COLO829 (cell line): ENCODE data around the gene LY86.

ENCODE experiments used
- DNase-seq: peaks from one replicate; pipeline ENCODE4 v3.0.0; 2012; ENCODE audit warnings: low spot score

Gene LY86

DNA sequence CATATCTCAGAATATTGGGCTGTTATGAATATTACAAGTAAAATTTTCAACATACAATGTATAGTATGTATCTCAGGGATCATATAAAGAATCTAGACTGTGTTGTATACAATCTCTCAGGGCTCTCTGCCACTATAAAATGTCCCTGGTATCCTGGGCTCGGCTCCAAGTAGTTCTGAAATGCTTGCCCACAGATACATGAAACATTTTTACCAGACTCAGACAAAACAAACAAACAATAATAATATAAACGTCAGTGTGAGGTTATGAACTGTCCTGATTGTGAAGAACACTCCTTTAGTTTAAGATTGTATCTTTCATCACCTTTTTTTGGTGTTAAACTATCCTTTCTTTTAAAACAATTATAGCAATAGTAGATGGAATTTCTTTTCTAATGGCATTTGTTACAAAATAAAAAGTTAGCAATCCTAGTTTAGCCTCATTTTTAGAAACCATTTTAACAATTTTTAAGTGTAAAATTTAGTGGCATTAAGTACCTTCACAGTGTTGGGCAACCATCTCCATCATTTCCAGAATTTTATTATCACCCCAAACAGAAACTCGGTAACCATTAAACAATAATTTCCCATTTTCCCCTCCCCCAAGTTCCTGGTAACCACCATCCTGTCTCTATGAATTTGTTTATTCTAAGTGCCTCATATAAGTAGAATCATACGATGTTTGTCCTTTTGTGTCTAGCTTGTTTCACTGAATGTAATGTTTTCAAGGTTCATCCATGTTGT lies 17.4 kb upstream of the LY86 start:
- no peak for DNase-seq

DNA sequence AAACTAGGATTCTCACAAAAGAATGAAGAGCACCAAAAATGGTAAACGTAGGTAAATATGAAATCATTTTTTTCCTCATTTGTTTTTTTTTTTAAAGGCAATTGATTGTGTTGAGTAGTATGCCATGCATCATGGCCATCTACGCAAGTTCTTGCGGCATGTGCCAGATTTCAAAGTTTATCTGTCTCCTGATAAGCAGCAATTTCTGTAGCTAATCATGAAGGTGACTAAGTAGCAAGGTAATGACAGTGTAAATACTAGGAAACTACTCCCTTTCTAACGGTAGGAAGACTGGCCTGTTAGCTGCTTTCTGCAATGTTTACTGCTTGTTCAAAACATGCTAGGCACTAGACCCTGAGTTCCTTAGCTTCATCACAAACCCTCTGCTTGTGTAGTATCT lies 13.4 kb upstream of the LY86 start:
- no peak for DNase-seq

GRCh38 chr6:6577735-6578134 lies 10.8 kb upstream of the LY86 start:
- no peak for DNase-seq

DNA sequence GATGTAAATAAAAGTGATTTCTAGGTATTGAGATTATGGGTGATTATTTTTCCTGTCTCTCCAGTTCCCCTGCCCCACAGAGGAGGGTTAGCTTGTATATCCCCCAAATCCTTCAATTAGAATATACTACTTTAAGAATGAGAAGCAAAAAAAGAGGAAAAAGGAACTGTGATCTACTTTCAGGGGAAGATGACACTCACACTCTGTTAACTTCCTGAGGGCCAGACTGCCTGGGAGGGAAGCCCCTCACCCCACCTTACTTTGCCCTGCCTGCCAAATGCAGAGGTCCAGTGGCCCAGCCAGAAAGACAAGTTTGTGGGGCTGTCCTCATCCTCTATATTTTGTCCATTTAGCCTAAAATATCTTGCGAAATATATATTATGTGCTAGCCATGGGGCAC lies 9.2 kb upstream of the LY86 start:
- no peak for DNase-seq

DNA sequence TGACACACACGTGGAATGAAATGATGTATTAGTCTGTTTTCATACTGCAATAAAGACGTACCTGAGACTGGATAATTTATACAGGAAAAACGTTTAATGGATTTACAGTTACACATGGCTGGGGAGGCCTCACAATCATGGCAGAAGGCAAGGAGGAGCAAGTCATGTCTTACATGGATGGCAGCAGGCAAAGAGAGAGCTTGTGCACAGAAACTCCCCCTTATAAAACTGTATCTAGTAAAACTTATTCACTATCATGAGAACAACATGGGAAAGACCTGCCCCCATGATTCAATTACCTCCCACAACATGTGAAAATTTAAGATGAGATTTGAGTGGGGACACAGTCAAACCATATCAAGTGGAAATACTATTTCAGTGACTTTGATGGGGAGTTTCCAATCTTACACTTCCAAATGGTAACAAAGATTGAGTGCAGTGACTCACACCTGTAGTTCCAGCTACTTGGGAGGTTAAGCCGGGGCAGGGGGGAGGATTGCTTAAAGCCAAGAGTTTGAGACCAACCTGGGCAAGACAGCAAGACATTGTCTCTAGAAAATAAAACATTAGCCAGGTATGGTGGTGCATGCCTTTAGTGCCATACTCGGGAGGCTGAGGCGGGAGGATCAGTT lies 8.2 kb upstream of the LY86 start:
- DNase-seq: no peak

DNA sequence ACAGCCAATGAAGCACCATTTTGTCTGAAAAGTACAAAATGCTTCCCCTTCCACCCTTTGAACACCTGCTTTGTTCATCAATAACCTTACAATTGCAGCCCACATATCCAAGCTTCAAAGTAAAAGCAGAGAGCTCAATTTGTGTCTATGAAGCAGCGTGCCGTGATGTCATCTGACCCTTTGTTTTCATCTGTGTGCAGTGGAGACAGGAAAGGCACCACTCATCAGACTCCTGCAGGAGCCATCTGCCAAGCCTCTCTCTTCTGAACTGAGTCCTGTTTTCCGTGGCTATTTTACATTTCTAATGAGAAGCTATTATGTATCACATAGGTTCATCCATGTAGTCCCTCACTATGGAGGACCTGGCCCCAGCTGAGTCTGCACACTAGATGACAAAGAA lies 7.5 kb upstream of the LY86 start:
- no peak for DNase-seq

DNA sequence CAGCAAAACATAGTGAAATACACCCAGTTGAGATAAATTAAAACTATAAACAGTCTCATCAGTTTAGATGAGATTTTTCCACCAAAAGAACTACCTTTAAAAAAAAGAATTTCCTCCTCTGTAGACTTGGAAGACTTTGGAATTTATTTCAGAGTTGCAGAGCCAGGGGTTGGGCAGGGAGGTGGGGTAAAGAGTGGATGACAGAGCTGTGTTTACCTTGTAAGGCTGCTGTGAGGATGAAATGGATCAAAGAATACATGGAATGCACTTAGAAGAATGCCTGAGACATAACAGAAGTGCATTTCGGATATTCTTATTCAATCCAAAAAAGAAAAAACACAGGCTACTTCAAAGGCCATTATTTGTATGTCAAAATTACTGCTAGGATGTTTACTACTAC lies 6.4 kb upstream of the LY86 start:
- DNase-seq: no peak

- no peak for DNase-seq
Measured at GRCh38 chr6:6583836-6584235, 4.7 kb upstream of the LY86 start.

GRCh38 chr6:6584310-6585002 lies 4.1 kb upstream of the LY86 start:
- no peak for DNase-seq

DNA sequence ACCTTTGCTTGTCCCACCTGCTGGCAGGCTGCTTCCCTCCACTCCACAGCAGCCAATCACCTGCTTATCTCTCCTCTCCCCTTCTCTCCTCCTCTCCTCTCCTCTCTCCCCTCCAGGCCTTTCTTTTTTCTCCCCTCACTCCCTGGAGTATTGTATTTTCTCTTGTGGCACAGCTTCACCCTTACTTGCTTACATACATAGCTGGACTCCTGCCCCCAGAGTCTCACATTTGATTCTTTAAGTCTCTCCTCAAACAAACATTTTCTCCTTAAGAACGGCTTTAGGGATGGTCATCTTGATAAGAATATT lies 3.6 kb upstream of the LY86 start:
- DNase-seq: no peak

- DNase-seq: no peak
Measured at GRCh38 chr6:6586167-6586566, 2.4 kb upstream of the LY86 start.

DNA sequence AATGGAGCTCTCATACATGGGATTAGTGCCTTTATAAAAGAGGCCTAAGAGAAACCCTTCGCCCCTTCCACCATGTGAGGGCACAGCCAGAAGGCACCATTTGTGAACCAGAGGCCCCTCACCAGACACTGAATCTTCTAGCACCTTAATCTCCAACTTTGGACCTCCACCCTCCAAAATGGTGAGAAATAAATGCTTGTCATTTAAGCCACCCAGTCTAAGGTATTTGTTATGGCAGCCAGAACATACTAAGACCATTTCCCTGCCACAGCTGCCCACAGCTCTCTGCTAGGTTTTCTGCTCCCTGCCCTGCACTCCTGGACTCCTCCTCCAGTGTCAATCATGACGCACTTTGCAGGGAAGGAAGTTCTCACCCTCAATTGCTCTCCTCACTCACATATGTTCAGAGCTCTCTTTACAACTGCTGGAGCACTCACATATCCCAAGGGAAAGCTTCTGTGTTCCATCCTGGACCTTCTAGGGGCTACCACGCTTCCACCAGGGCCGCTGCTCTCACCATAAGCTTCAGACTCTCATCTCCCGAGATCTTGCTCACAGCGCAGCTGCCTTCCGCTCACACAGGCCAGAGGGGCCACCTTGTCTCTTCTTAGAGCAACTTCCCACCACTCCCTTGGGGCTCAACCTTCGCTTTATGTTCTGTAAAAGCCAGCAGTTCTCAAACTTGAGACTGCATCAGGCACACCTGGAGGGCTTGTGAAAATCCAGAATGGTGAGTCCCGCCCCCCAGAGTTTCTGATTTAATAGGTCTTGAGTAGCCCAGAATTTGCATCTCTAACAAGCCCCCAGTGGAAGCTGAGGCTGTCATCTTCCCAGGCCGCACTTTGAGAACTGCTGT lies 1.6 kb upstream of the LY86 start:
- DNase-seq: no peak

- no peak for DNase-seq
Measured at GRCh38 chr6:6587696-6588063, 840 bp upstream of the LY86 start.

GRCh38 chr6:6588924-6589709 lies 597 bp downstream of the LY86 start:
- DNase-seq: no peak

GRCh38 chr6:6590530-6590929 lies 2.0 kb downstream of the LY86 start:
- DNase-seq: no peak

GRCh38 chr6:6591778-6592465 lies 3.4 kb downstream of the LY86 start:
- DNase-seq: no peak

DNA sequence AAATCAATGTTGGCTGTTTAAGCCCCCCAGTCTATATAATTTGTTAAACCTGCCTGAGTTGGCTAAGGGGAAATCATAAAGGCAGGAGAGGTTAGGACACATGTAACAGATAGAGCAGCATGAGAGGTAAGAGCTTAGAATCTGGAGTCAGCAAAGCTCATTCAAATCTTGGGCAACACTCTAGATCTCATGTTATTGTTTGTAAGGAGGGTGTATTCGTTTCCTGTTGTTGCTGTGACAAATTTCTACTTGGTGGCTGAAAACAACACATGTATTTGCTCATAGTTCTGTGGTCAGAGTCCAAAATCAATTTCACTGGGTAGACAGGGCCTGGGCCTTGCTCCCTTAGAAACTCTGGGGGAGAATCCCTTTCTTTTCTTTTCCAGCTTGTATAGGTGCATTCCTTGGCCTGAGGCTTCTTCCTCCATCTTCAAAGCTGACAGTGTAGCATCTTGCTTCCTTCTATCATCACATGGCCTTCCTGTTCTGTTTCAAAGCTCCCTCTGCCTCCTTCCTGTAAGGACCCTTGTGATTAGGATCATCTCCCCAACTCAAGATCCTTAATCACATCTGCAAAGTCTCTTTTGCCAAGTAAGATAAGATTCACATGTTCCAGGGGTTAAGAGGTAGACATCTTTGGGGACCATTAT lies 4.4 kb downstream of the LY86 start:
- no peak for DNase-seq

DNA sequence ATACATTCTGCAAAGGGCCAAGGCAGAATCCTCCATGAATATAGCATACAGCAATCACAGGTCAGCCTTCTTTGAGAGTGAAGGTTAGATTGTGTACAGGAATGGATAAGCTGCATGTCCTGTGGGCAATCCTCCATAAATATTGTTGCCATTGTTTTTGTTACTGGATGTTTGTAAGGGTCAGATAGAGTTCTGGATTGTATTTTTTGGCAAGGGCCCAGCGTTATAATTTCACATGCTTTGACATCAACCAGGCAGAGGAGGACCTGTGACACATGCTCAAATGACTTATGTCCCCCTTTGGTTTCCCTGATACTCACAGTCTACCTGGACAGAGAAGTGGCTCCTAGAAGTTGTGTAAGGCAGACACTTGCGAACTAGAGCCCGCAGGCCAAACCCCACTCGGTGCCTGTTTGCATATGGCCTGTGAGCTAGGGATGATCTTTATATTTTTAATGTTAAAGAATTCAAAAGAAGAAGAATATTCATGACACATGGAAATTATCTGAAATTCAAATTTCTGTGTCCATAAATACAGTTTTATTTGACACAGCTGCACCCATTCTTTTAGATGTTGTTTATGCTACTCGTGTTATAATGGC lies 5.4 kb downstream of the LY86 start:
- DNase-seq: no peak

- no peak for DNase-seq
Measured at GRCh38 chr6:6595025-6595424, 6.5 kb downstream of the LY86 start.

GRCh38 chr6:6595952-6596351 lies 7.4 kb downstream of the LY86 start:
- no peak for DNase-seq
